GM12878 (cell line): ENCODE results near the gene ERP44. TPM values are rescaled to one million over a fixed set of nuclear protein-coding genes. Genes with fewer than 3 reads are reported as not detected.

Experiments
- ATAC-seq: fragments of 200-7000 bp; cut with Tn5 transposase; 3 replicates; pipeline ENCODE4 v1.9.1; 2020; ENCODE audit warnings: mild to moderate bottlenecking, moderate library complexity
- BruUV-seq: library from RNA; stranded (reverse); fragments of 400-500 nt; replicated peaks from 2 replicates; lab custom pipeline; 2021; lab: Mats Ljungman, UMichigan
- CTCF ChIA-PET: fragments of 300-600 bp; sonication (Branson Sonifier 250); formaldehyde crosslinking; extraction: SDS; loops from one replicate; lab custom pipeline; 2021; ENCODE audit warnings: inconsistent platforms; lab: Yijun Ruan, JAX
- POLR2A ChIA-PET: fragments of 350-600 bp; formaldehyde crosslinking; extraction: SDS; loops from one replicate; lab custom pipeline; 2021; ENCODE audit warnings: inconsistent platforms; lab: Charles Lee
- RAD21 ChIA-PET: fragments of 300-600 bp; sonication (Branson Sonifier 250); formaldehyde crosslinking; loops from one replicate; lab custom pipeline; 2023; ENCODE audit warnings: antibody characterized with exemption; ENCODE audit not compliant: unreplicated experiment; lab: Charles Lee
- SMC1A ChIA-PET: fragments of 300-600 bp; sonication (Branson Sonifier 250); formaldehyde crosslinking; loops from one replicate; lab custom pipeline; 2023; ENCODE audit not compliant: unreplicated experiment, uncharacterized antibody; lab: Charles Lee
- DNase-seq: peaks from one replicate; pipeline ENCODE4 v3.0.0-alpha.2; 2011; ENCODE audit warnings: low read depth, low spot score
- FAIRE-seq: peaks from 3 replicates; lab custom pipeline; 2011; peaks lifted over from hg19 to GRCh38; lab: Jason Lieb, UNC
- H2AFZ ChIP-seq: 2 replicates; pipeline ENCODE4 v1.6.0; 2011; ENCODE audit warnings: low read depth, low read length, control low read depth; ENCODE audit not compliant: control insufficient read depth
- H3K27ac ChIP-seq: 2 replicates; pipeline ENCODE4 v1.5.1; 2011; ENCODE audit warnings: control low read depth; ENCODE audit not compliant: control insufficient read depth, insufficient read depth
- H3K27me3 ChIP-seq, 2 experiments: replicated peaks in 1 of 2; 2 replicates each; pipeline versions ENCODE4 v1.6.0 to v1.6.1; 2011; ENCODE audit warnings: low read length in 1 of 2; ENCODE audit not compliant: control insufficient read depth in 2 of 2, insufficient read depth in 2 of 2
- H3K36me3 ChIP-seq, 2 experiments: 2 replicates each; pipeline ENCODE4 v1.5.1; 2011; ENCODE audit warnings: low read length in 1 of 2; ENCODE audit not compliant: control insufficient read depth in 2 of 2, insufficient read depth in 2 of 2
- H3K4me1 ChIP-seq: 2 replicates; pipeline ENCODE4 v1.6.1; 2011; ENCODE audit warnings: mild to moderate bottlenecking, low read length, moderate library complexity, mixed read lengths; ENCODE audit not compliant: control insufficient read depth, insufficient read depth
- H3K4me2 ChIP-seq: 2 replicates; pipeline ENCODE4 v1.6.0; 2011; ENCODE audit warnings: control low read depth; ENCODE audit not compliant: control insufficient read depth, insufficient read depth
- H3K4me3 ChIP-seq: fragments of 200-600 bp; sonication (generic); 2 replicates; pipeline ENCODE4 v1.5.1; 2016
- H3K79me2 ChIP-seq: 2 replicates; pipeline ENCODE4 v1.6.0; 2011; ENCODE audit warnings: low read length; ENCODE audit not compliant: control insufficient read depth, insufficient read depth
- H3K9ac ChIP-seq: 2 replicates; pipeline ENCODE4 v1.8.0; 2011; ENCODE audit warnings: low read length, control low read depth, mixed read lengths; ENCODE audit not compliant: control insufficient read depth, insufficient read depth
- H3K9me3 ChIP-seq: replicated peaks from 3 replicates; pipeline ENCODE4 v1.5.1; 2011; ENCODE audit warnings: mild to moderate bottlenecking, low read length; ENCODE audit not compliant: control insufficient read depth, insufficient read depth
- H4K20me1 ChIP-seq: 2 replicates; pipeline ENCODE4 v1.6.0; 2011; ENCODE audit not compliant: control insufficient read depth, insufficient read depth
- IRF3 ChIP-seq: fragments of 450-650 bp; IDR thresholded peaks from 2 replicates; pipeline ENCODE4 v1.6.1; 2014; ENCODE audit warnings: mild to moderate bottlenecking
- MTA3 ChIP-seq: IDR thresholded peaks from 2 replicates; pipeline ENCODE4 v1.6.1; 2012; ENCODE audit warnings: low read length, inconsistent platforms, borderline replicate concordance
- PAX5 ChIP-seq: IDR thresholded peaks from 2 replicates; pipeline ENCODE4 v1.6.1; 2011; ENCODE audit warnings: low read depth, low read length, borderline replicate concordance
- PBX3 ChIP-seq: IDR thresholded peaks from 2 replicates; pipeline ENCODE4 v1.6.1; 2011; ENCODE audit warnings: mild to moderate bottlenecking, low read depth, low read length, moderate library complexity; ENCODE audit not compliant: insufficient replicate concordance
- RELB ChIP-seq: fragments of 450-650 bp; IDR thresholded peaks from 2 replicates; pipeline ENCODE4 v1.6.1; 2017; ENCODE audit warnings: low read depth, mild to moderate bottlenecking, moderate library complexity
- ZNF217 ChIP-seq: fragments of 450-650 bp; IDR thresholded peaks from 2 replicates; pipeline ENCODE4 v1.6.1; 2017; ENCODE audit warnings: antibody characterized with exemption, mild to moderate bottlenecking
- WGBS: methylation state at CpG from one replicate; pipeline ENCODE4 v1.1.6; 2016; ENCODE audit warnings: low lambda C conversion rate; ENCODE audit not compliant: insufficient replicate concordance, insufficient coverage; ENCODE audit errors: missing lambda C conversion rate; 5-methylcytosine and 5-hydroxymethylcytosine counted together
- in situ Hi-C: fragments of 300-500 bp; cut with MboI; formaldehyde crosslinking; loops from 9 replicates; pipeline ENCODE4 v1.14.3; 2018; ENCODE audit warnings: mixed read lengths
- intact Hi-C: fragments of 100-400 bp; cut with micrococcal nuclease; formaldehyde crosslinking; loops from one replicate; pipeline ENCODE4 v1.14.2; 2022; ENCODE audit not compliant: unreplicated experiment
- polyA plus RNA-seq, 11 experiments: library from polyadenylated mRNA; depleted of rRNA in 4 of 11; unstranded in 6 of 11; stranded (reverse) in 5 of 11; fragments of >200 nt; fragmentation: Nextera tagmentation in 4 of 11; fragmentation: Illumina TruSeq in 1 of 11; extraction: Ambion mirVana in 4 of 11; extraction: Trizol in 1 of 11; gene quantifications; 1 replicate in 1 of 11; 2 replicates in 10 of 11; pipeline versions ENCODE4 v1.2.1 to v1.2.3, GENCODE V29; 2011 to 2016; ENCODE audit warnings: inconsistent platforms in 2 of 11, missing spikeins in 2 of 11, low read depth in 1 of 11
- total RNA-seq, 4 experiments: library from RNA; depleted of rRNA in 3 of 4; stranded (reverse); fragments of >200 nt in 3 of 4; fragmentation: Illumina TruSeq in 1 of 4; extraction: Trizol in 1 of 4; gene quantifications; 2 replicates each; pipeline versions ENCODE4 v1.2.1 to v1.2.3, GENCODE V29; 2013 to 2021

ERP44 gene
- total and polyA plus RNA-seq, 10 of the 15 experiments (the other 5 are each of a cell fraction or from before 2014, with no cell fraction given): 11.5 to 52.4 (median 20.2) TPM

- TF ChIP-seq PBX3 (no peak), ZNF217 (no peak), MTA3 (no peak), PAX5 (peak; percentile 96), RELB (peak; percentile 59)
Measured at GRCh38 chr9:100028201-100028784, 70.5 kb downstream of the ERP44 start (continued).

GRCh38 chr9:100027543-100027942 is 71.3 kb downstream of the ERP44 start:
- SMC1A ChIA-PET: interaction anchor here (0.6 to 7.2 kb wide), 18 partner anchors 9 to 392 kb away, joined by 3 to 115 read pairs (median 3); no protein-coding TSS in a partner anchor
- in situ Hi-C loops: no loop called here
- Histone ChIP-seq H3K4me1 (peaks cover 28% of the 10 kb centered on the region), H3K27me3 (no peaks in the 10 kb centered on the region), H3K4me3 (no peak overlapping the region), H3K79me2 (peaks cover 15% of the 10 kb centered on the region), H3K36me3 (0 out of 4 replicates have a peak, but pooled peaks cover 0 to 4% of the 10 kb centered on the region in 2 experiments), H2AFZ (no peak overlapping the region), H3K9me3 (no peaks in the 10 kb centered on the region; the same call in 2 of the 3 replicates), H3K4me2 (no peak overlapping the region), H4K20me1 (no peaks in the 10 kb centered on the region; the same call in 1 of the 2 replicates), H3K9ac (no peak overlapping the region), H3K27ac (no peak overlapping the region)
- TF ChIP-seq IRF3: no peak
- CTCF ChIA-PET: interaction anchor here (0.9 to 8.0 kb wide), 15 partner anchors 10 to 728 kb away, joined by 3 to 143 read pairs (median 4); no protein-coding TSS in a partner anchor
- WGBS: 91% methylated on average over 2 of the region's 2 CpGs
- ATAC-seq (no peak), DNase-seq (no peak), FAIRE-seq (no peak)
- POLR2A ChIA-PET: no interaction called here
- no TSS peak for BruUV-seq
- RAD21 ChIA-PET: interaction anchor here (0.7 to 3.1 kb wide), 6 partner anchors 182 to 863 kb away, joined by 3 to 14 read pairs (median 6); no protein-coding TSS in a partner anchor
- intact Hi-C loops: loop anchor here (5.0 kb wide), 3 partner anchors 70 to 570 kb away; partner anchors contain the start of genes ERP44 and INVS
